Measurements from ENCODE around the gene TEAD1.

DNA sequence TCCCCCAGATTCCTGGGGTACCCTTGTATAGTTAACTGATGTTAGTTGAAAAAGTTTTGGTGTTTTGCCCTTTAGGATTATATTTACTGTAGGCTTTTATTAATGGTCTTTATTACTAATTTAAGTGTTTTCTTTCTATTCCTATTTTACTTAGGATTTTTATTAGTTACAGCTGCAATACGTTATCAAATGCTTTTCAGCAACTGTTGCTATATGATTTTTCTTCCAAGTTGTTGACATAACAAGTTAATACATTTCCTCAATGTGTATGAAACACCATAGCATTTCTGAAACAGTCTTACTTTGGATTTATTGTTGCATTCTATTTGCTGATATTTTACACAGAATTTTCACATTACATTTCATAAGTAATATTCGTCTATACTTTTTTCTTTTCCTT, 253.7 kb downstream of the TEAD1 start:
- TF ChIP-seq POLR2A (IDR thresholded peaks at IDR 0.05; ENCODE audit: low read length) (no peak), GATA3 (IDR thresholded peaks at IDR 0.05; ENCODE audit: borderline replicate concordance) (no peak), CTCF (IDR thresholded peaks at IDR 0.05) (no peak), POLR2AphosphoS2 (conservative IDR thresholded peaks at IDR 0.05; ENCODE audit: low read length) (no peak), ZNF302 (CRISPR knock-in tag; IDR thresholded peaks at IDR 0.05) (no peak), NR3C1 (IDR thresholded peaks at IDR 0.05) (no peak), RCOR1 (IDR thresholded peaks at IDR 0.05; ENCODE audit: low read depth, low read length) (no peak), SREBF2 (IDR thresholded peaks at IDR 0.05) (no peak), JUNB (IDR thresholded peaks at IDR 0.05) (no peak), NPAS2 (CRISPR knock-in tag; IDR thresholded peaks at IDR 0.05; ENCODE audit: borderline replicate concordance) (no peak), FOSL2 (IDR thresholded peaks at IDR 0.05) (no peak), FOSL2 (CRISPR knock-in tag; IDR thresholded peaks at IDR 0.05) (no peak)
- TF ChIP-seq, protein P1, sequence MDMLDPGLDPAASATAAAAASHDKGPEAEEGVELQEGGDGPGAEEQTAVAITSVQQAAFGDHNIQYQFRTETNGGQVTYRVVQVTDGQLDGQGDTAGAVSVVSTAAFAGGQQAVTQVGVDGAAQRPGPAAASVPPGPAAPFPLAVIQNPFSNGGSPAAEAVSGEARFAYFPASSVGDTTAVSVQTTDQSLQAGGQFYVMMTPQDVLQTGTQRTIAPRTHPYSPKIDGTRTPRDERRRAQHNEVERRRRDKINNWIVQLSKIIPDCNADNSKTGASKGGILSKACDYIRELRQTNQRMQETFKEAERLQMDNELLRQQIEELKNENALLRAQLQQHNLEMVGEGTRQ (IDR thresholded peaks at IDR 0.05), result no peak
- TF ChIP-seq, protein P2, sequence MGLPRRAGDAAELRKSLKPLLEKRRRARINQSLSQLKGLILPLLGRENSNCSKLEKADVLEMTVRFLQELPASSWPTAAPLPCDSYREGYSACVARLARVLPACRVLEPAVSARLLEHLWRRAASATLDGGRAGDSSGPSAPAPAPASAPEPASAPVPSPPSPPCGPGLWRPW (IDR thresholded peaks at IDR 0.05), result no peak
- TF ChIP-seq, protein P3, sequence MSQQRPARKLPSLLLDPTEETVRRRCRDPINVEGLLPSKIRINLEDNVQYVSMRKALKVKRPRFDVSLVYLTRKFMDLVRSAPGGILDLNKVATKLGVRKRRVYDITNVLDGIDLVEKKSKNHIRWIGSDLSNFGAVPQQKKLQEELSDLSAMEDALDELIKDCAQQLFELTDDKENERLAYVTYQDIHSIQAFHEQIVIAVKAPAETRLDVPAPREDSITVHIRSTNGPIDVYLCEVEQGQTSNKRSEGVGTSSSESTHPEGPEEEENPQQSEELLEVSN (IDR thresholded peaks at IDR 0.05; ENCODE audit: borderline replicate concordance, low read depth), result no peak

All from A549 (cell line).